GDM1 (cell line): Measurements from ENCODE around the gene FATE1.

ENCODE experiments used
- DNase-seq: peaks from one replicate; lab custom pipeline; 2025; lab: John Stamatoyannopoulos, UW

The FATE1 gene

GRCh38 chrX:151743651-151744470 is 28.0 kb downstream of the FATE1 start:
- no peak for DNase-seq

- no peak for DNase-seq
Observed at GRCh38 chrX:151745651-151746050, 29.8 kb downstream of the FATE1 start.

- DNase-seq, result no peak
Observed at GRCh38 chrX:151746502-151746901, 30.7 kb downstream of the FATE1 start.

GRCh38 chrX:151750511-151750910 is 34.7 kb downstream of the FATE1 start:
- DNase-seq, result no peak

GRCh38 chrX:151752847-151753246 is 37.0 kb downstream of the FATE1 start:
- no peak for DNase-seq

GRCh38 chrX:151753313-151754046 is 37.6 kb downstream of the FATE1 start:
- no peak for DNase-seq

GRCh38 chrX:151754047-151754429 is 38.2 kb downstream of the FATE1 start:
- DNase-seq, result no peak

- no peak for DNase-seq
Observed at GRCh38 chrX:151754641-151755215, 38.9 kb downstream of the FATE1 start.

- DNase-seq, result no peak
Observed at GRCh38 chrX:151759041-151759708, 43.3 kb downstream of the FATE1 start.

- DNase-seq, result no peak
Observed at GRCh38 chrX:151762802-151763201, 47.0 kb downstream of the FATE1 start.

GRCh38 chrX:151763711-151764110 is 47.9 kb downstream of the FATE1 start:
- DNase-seq, result no peak

- no peak for DNase-seq
Observed at GRCh38 chrX:151765026-151765425, 49.2 kb downstream of the FATE1 start.

- no peak for DNase-seq
Observed at GRCh38 chrX:151771726-151772125, 55.9 kb downstream of the FATE1 start.
